ENCODE results near the gene KCNT2. TPM values are rescaled to one million over a fixed set of nuclear protein-coding genes. Genes with fewer than 3 reads are reported as not detected.

The KCNT2 gene
- total RNA-seq, 1 donor from 2014 or later, result 26.1 TPM

GRCh38 chr1:196573226-196573625, 35.0 kb downstream of the KCNT2 start:
- no peak for DNase-seq (ENCODE audit: low spot score, unreplicated experiment)
- Mint-ChIP-seq H3K27ac (no peak overlapping the region), H3K4me1 (ENCODE audit: low read depth) (peaks cover 2% of the 10 kb centered on the region), H3K27me3 (no peaks in the 10 kb centered on the region), H3K4me3 (ENCODE audit: low read depth) (no peak overlapping the region), H3K36me3 (ENCODE audit: insufficient read depth) (peaks cover 3% of the 10 kb centered on the region), H3K9me3 (ENCODE audit: low read depth) (no peaks in the 10 kb centered on the region)
- TF ChIP-seq, protein P1, sequence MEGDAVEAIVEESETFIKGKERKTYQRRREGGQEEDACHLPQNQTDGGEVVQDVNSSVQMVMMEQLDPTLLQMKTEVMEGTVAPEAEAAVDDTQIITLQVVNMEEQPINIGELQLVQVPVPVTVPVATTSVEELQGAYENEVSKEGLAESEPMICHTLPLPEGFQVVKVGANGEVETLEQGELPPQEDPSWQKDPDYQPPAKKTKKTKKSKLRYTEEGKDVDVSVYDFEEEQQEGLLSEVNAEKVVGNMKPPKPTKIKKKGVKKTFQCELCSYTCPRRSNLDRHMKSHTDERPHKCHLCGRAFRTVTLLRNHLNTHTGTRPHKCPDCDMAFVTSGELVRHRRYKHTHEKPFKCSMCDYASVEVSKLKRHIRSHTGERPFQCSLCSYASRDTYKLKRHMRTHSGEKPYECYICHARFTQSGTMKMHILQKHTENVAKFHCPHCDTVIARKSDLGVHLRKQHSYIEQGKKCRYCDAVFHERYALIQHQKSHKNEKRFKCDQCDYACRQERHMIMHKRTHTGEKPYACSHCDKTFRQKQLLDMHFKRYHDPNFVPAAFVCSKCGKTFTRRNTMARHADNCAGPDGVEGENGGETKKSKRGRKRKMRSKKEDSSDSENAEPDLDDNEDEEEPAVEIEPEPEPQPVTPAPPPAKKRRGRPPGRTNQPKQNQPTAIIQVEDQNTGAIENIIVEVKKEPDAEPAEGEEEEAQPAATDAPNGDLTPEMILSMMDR (IDR thresholded peaks at IDR 0.05; ENCODE audit: unreplicated experiment), result no peak

DNA sequence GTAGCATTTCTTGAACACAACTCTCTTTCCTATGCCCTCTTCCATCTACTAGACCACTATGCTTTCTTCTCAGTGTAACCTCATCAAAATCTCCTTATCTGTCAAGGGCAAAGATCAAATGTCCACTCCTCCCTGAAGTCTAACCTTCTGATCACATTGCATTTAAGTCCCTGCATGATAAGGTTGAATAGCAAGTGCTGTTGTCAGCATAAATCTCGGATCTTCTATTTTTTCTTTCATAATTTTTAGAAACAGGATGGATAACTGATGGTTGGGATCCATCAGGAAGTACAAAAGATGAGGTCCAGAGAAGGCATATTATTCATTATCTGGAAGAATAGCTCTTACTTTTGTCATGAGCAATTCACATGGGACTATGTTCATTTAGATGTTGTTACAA, 41.0 kb downstream of the KCNT2 start:
- TF ChIP-seq, protein P1 (IDR thresholded peaks at IDR 0.05; ENCODE audit: unreplicated experiment), result no peak
- Mint-ChIP-seq H3K9me3 (ENCODE audit: low read depth) (peaks cover 42% of the 10 kb centered on the region), H3K27ac (no peak overlapping the region), H3K27me3 (no peaks in the 10 kb centered on the region), H3K4me1 (ENCODE audit: low read depth) (no peaks in the 10 kb centered on the region), H3K4me3 (ENCODE audit: low read depth) (no peak overlapping the region), H3K36me3 (ENCODE audit: insufficient read depth) (peaks cover 38% of the 10 kb centered on the region)
- DNase-seq (ENCODE audit: low spot score, unreplicated experiment), result no peak

DNA sequence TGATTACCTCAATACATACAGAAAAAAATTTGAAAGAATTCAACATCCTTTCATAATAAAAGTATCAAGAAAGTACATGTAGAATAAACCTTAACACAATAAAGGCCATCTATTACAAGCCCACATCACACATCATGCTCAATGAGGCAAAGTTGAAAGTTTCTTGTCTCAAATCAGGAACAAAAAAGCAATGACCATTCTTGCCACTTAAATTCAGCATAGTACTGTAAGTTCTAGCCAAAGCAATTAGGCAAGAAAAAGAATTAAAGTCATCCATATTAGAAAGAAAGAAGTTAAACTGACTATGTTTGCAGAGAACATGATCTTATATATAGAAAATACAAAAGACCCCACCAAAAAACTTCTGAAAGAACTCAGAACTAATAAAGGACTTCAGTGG, 44.5 kb downstream of the KCNT2 start:
- H3K27me3 Mint-ChIP-seq, result no peaks in the 10 kb centered on the region
- peaks cover 16% of the 10 kb centered on the region for H3K4me1 Mint-ChIP-seq (ENCODE audit: low read depth)
- TF ChIP-seq, protein P1 (IDR thresholded peaks at IDR 0.05; ENCODE audit: unreplicated experiment), result no peak
- H3K27ac Mint-ChIP-seq, result no peak overlapping the region
- peaks cover 39% of the 10 kb centered on the region for H3K36me3 Mint-ChIP-seq (ENCODE audit: insufficient read depth)
- no peak overlapping the region for H3K4me3 Mint-ChIP-seq (ENCODE audit: low read depth)
- no peak for DNase-seq (ENCODE audit: low spot score, unreplicated experiment)
- H3K9me3 Mint-ChIP-seq (ENCODE audit: low read depth), result peaks cover 50% of the 10 kb centered on the region

DNA sequence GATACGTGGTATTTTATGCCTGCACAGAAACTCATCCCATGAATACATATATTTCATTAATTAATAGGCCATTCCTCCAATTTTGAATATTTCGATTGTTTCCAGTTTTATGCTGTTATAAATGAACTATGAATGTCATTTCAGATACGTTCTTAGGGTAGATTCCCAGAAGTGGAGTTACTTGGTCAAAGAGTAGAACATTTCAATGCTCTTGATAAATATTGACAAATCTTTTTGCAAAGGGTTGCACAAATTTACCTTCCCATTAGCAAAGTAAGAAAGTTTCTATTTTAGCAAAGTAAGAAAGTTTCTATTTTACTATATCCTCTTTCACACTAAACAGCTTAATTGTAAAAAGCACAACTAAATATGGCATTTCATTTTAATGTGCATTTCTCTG, 48.9 kb downstream of the KCNT2 start:
- H3K27me3 Mint-ChIP-seq, result no peaks in the 10 kb centered on the region
- H3K4me3 Mint-ChIP-seq (ENCODE audit: low read depth), result no peak overlapping the region
- H3K9me3 Mint-ChIP-seq (ENCODE audit: low read depth), result peaks cover 36% of the 10 kb centered on the region
- H3K36me3 Mint-ChIP-seq (ENCODE audit: insufficient read depth), result peaks cover 26% of the 10 kb centered on the region
- TF ChIP-seq, protein P1 (IDR thresholded peaks at IDR 0.05; ENCODE audit: unreplicated experiment), result no peak
- peaks cover 19% of the 10 kb centered on the region for H3K4me1 Mint-ChIP-seq (ENCODE audit: low read depth)
- DNase-seq (ENCODE audit: low spot score, unreplicated experiment), result no peak
- H3K27ac Mint-ChIP-seq, result no peak overlapping the region

GRCh38 chr1:196558411-196558810, 49.8 kb downstream of the KCNT2 start:
- no peak for DNase-seq (ENCODE audit: low spot score, unreplicated experiment)
- H3K9me3 Mint-ChIP-seq (ENCODE audit: low read depth), result peaks cover 37% of the 10 kb centered on the region
- TF ChIP-seq, protein P1 (IDR thresholded peaks at IDR 0.05; ENCODE audit: unreplicated experiment), result no peak
- H3K4me1 Mint-ChIP-seq (ENCODE audit: low read depth), result peaks cover 19% of the 10 kb centered on the region
- peak overlapping the region; percentile 10 for H3K27ac Mint-ChIP-seq
- no peaks in the 10 kb centered on the region for H3K27me3 Mint-ChIP-seq
- no peak overlapping the region for H3K4me3 Mint-ChIP-seq (ENCODE audit: low read depth)
- peaks cover 26% of the 10 kb centered on the region for H3K36me3 Mint-ChIP-seq (ENCODE audit: insufficient read depth)
